Activated B cell treated with CpG ODN at 0.5 μM for 24 hours (primary cell): ENCODE data around the gene G0S2. TPM values are rescaled to one million over a fixed set of nuclear protein-coding genes. Genes with fewer than 3 reads are reported as not detected.
"Not testable (repeated sequence)": the region's sequence is repeated elsewhere in the genome, so short reads cannot be mapped to it uniquely, and the experiment has no call there.

ENCODE experiments used
- ATAC-seq: fragments of 200-7000 bp; cut with Tn5 transposase; one replicate; pipeline ENCODE4 v1.10.0; 2021; ENCODE audit warnings: low read depth, mild to moderate bottlenecking, moderate library complexity
- CTCF ChIA-PET: fragments of 350-600 bp; sonication (Branson Sonifier 250); formaldehyde crosslinking; loops from one replicate; lab custom pipeline; 2021; ENCODE audit warnings: antibody characterized with exemption; lab: Charles Lee
- POLR2A ChIA-PET: fragments of 350-600 bp; sonication (Branson Sonifier 250); formaldehyde crosslinking; loops from one replicate; lab custom pipeline; 2021; ENCODE audit warnings: antibody characterized with exemption; lab: Charles Lee
- DNase-seq: peaks from one replicate; pipeline ENCODE4 v3.0.0; 2022
- H3K27ac Mint-ChIP-seq: one replicate; pipeline ENCODE4 v1.8.0; 2020; ENCODE audit warnings: mixed read lengths
- H3K27me3 Mint-ChIP-seq: one replicate; pipeline ENCODE4 v1.8.0; 2021; ENCODE audit warnings: mixed read lengths
- H3K36me3 Mint-ChIP-seq: one replicate; pipeline ENCODE4 v1.8.0; 2021; ENCODE audit warnings: low read depth, mixed read lengths
- H3K4me1 Mint-ChIP-seq: one replicate; pipeline ENCODE4 v1.8.0; 2021; ENCODE audit warnings: mixed read lengths
- H3K4me3 Mint-ChIP-seq: one replicate; pipeline ENCODE4 v1.8.0; 2020; ENCODE audit warnings: mild to moderate bottlenecking, mixed read lengths
- H3K9me3 Mint-ChIP-seq: one replicate; pipeline ENCODE4 v1.8.0; 2020; ENCODE audit warnings: mixed read lengths
- intact Hi-C: fragments of 100-400 bp; cut with micrococcal nuclease; formaldehyde crosslinking; loops from one replicate; pipeline ENCODE4 v1.15.1; 2024
- total RNA-seq: library from RNA; stranded (reverse); gene quantifications from 2 replicates; pipeline ENCODE4 v1.2.3, GENCODE V29; 2022
- TF ChIP-seq, protein P1 (sequence below): fragments of 200-600 bp; IDR thresholded peaks from one replicate; pipeline ENCODE4 v1.8.0; 2022; ENCODE audit warnings: antibody characterized with exemption, mild to moderate bottlenecking

G0S2 gene
- total RNA-seq, 1 donor from 2014 or later = 2.3 TPM

DNA sequence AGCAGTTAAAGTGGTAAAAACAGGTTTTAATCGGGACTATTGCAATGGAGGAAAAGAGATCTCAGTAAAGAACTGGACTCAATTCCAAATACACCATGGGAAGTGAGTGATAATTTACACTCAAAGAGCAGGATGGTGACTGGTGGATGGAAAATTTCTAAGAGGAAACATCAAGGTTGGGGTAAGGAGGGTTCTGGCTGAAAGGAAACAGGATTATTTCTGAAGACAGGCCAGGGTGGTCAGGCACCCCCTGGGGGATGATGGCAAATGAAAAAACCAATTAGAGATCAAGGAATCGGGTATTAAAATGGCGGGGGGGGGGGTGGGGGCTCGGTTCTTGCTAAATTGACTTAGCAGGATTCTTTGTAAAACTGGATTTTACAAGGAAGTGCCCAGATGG, 17.1 kb downstream of the G0S2 start:
- no peaks in the 10 kb centered on the region for H3K36me3 Mint-ChIP-seq
- no peak overlapping the region for H3K4me3 Mint-ChIP-seq
- CTCF ChIA-PET = interaction anchor here (1.0 to 6.4 kb wide), 8 partner anchors 12 to 124 kb away, joined by 3 to 61 read pairs (median 4); no protein-coding TSS in a partner anchor
- intact Hi-C loops = loop anchor here (5.0 kb wide), 2 partner anchors 355 to 490 kb away; no protein-coding TSS in a partner anchor
- no peak overlapping the region for H3K27ac Mint-ChIP-seq
- DNase-seq (no peak), ATAC-seq (no peak)
- peaks cover 4% of the 10 kb centered on the region for H3K4me1 Mint-ChIP-seq
- POLR2A ChIA-PET = no interaction called here
- no peaks in the 10 kb centered on the region for H3K9me3 Mint-ChIP-seq
- TF ChIP-seq, protein P1, sequence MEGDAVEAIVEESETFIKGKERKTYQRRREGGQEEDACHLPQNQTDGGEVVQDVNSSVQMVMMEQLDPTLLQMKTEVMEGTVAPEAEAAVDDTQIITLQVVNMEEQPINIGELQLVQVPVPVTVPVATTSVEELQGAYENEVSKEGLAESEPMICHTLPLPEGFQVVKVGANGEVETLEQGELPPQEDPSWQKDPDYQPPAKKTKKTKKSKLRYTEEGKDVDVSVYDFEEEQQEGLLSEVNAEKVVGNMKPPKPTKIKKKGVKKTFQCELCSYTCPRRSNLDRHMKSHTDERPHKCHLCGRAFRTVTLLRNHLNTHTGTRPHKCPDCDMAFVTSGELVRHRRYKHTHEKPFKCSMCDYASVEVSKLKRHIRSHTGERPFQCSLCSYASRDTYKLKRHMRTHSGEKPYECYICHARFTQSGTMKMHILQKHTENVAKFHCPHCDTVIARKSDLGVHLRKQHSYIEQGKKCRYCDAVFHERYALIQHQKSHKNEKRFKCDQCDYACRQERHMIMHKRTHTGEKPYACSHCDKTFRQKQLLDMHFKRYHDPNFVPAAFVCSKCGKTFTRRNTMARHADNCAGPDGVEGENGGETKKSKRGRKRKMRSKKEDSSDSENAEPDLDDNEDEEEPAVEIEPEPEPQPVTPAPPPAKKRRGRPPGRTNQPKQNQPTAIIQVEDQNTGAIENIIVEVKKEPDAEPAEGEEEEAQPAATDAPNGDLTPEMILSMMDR = no peak
- peaks cover 5% of the 10 kb centered on the region for H3K27me3 Mint-ChIP-seq

DNA sequence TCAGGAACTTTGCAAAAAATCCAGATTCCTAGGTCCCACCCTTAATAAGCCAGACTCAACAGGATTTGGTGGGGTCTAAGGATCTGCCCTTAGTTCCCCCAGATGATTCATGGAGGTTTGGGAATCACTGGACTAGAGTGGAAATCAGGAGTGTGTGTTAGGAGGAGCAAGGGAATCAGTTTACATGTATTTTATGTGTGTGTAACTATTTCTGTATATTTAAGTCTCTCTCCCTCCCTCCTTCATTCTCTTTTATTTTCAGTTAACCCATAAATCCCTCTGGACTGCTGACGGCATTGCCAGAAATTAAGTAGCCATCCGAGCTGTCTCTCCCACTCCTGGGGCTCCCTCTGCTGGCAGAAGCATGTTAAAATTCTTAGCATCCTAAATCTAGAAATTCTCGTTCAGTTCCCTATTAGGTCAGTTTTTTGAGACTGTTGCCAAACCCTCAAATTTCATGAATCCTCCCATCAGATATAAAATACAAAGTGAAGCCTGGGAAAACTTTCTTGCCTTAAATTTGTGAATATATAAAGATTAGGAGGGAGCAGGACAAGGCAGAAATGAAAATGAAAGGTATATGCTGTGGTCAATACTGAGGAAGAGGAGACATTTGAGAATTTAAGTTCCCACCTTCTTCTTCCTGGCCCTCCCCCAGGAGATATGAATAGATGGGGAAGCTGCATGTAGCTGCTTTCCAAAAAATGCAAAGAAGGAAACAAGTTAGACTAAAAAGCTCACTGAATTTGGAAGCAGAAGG, 17.7 kb downstream of the G0S2 start:
- CTCF ChIA-PET = interaction anchor here (1.0 to 6.4 kb wide), 8 partner anchors 12 to 125 kb away, joined by 3 to 61 read pairs (median 4); no protein-coding TSS in a partner anchor
- intact Hi-C loops = loop anchor here (1.0 to 5.0 kb wide), 8 partner anchors 47 to 491 kb away; no protein-coding TSS in a partner anchor
- no peak overlapping the region for H3K4me3 Mint-ChIP-seq
- peaks cover 3% of the 10 kb centered on the region for H3K27me3 Mint-ChIP-seq
- H3K4me1 Mint-ChIP-seq = peaks cover 4% of the 10 kb centered on the region
- H3K9me3 Mint-ChIP-seq = no peaks in the 10 kb centered on the region
- H3K27ac Mint-ChIP-seq = no peak overlapping the region
- DNase-seq (peak; percentile 21), ATAC-seq (peak; percentile 54)
- TF ChIP-seq, protein P1 = no peak
- POLR2A ChIA-PET = interaction anchor here (0.8 kb wide), 1 partner anchor 63 kb away, joined by 3 read pairs; the partner anchor contains the start of gene TRAF3IP3
- H3K36me3 Mint-ChIP-seq = no peaks in the 10 kb centered on the region

DNA sequence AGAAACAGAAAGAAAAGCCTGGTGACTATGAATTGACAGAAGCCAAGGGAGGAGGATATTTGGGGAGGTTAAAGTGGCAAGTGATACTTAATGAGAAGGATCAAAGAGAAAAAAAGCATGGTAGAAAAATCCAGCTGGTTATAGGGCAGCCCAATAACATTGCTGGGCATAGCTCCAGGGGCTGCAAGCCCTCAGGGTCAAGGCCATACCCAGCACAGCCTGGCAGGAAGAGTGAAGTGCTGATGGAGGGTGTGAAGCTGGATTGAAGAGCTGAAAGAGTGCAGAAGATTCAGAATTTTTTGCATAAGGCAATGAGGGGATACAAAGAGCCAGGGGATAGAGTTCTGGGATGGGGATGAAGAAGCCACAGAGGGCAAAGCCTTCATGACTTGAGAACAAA, 21.5 kb downstream of the G0S2 start:
- Mint-ChIP-seq H3K4me1 (peaks cover 4% of the 10 kb centered on the region), H3K9me3 (no peaks in the 10 kb centered on the region), H3K27me3 (peaks cover 3% of the 10 kb centered on the region), H3K27ac (no peak overlapping the region), H3K4me3 (no peak overlapping the region), H3K36me3 (no peaks in the 10 kb centered on the region)
- ATAC-seq (no peak), DNase-seq (no peak)
- POLR2A ChIA-PET = interaction anchor here (0.5 kb wide), 1 partner anchor 73 kb away, joined by 3 read pairs; no protein-coding TSS in a partner anchor
- CTCF ChIA-PET = interaction anchor here (0.9 kb wide), 1 partner anchor 9 kb away, joined by 3 read pairs; no protein-coding TSS in a partner anchor
- intact Hi-C loops = no loop called here
- TF ChIP-seq, protein P1 = no peak

DNA sequence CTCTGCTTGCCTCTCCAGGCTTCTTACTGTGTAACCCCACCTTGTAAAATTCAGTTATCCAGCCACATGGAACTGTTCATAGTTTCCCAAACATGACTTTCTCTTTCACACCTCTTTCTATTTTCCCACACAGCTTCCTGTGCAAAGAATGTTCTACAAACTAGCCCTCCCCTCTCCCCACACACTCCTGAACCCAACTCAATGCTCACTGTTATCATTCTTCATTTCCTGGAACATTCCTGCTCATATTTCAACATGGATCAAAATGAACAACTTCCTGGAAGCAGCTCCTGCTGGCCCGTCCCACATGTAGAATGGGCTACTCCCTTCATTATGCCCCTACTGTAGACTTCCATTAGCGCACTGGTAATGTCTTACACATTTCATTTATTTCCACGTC, 21.9 kb downstream of the G0S2 start:
- ATAC-seq = no peak
- Mint-ChIP-seq H3K36me3 (no peaks in the 10 kb centered on the region), H3K4me3 (no peak overlapping the region), H3K27me3 (peaks cover 3% of the 10 kb centered on the region), H3K9me3 (no peaks in the 10 kb centered on the region), H3K27ac (no peak overlapping the region), H3K4me1 (peaks cover 4% of the 10 kb centered on the region)
- ChIA-PET POLR2A (interaction anchor here (0.5 kb wide), 1 partner anchor 73 kb away, joined by 3 read pairs; no protein-coding TSS in a partner anchor), CTCF (interaction anchor here (0.6 to 0.9 kb wide), 2 partner anchors 9 to 90 kb away, joined by 3 read pairs; no protein-coding TSS in a partner anchor)
- TF ChIP-seq, protein P1 = no peak
- no peak for DNase-seq
- intact Hi-C loops = no loop called here

DNA sequence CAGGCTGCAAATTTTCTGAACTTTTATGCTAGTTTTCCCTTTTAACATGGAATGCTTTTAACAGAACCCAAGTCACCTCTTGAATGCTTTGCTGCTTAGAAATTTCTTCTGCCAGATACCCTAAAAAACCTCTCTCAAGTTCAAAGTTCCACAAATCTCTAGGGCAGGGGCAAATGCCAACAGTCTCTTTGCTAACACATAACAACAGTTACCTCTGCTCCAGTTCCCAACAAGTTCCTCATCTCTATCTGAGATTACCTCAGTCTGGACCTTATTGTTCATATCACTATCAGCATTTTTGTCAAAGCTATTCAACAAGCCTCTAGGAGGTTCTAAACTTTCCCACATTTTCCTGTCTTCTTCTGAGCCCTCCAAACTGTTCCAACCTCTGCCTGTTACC, 25.5 kb downstream of the G0S2 start:
- peaks cover 11% of the 10 kb centered on the region for H3K4me1 Mint-ChIP-seq
- H3K9me3 Mint-ChIP-seq, H3K27ac Mint-ChIP-seq, CTCF ChIA-PET, intact Hi-C loops, DNase-seq, H3K36me3 Mint-ChIP-seq, H3K4me3 Mint-ChIP-seq, H3K27me3 Mint-ChIP-seq, ATAC-seq, POLR2A ChIA-PET: not testable (repeated sequence)
